Stimulated activated CD8-positive, alpha-beta memory T cell treated with anti-CD3 and anti-CD28 coated beads, Interleukin-12 subunit alpha, Interleukin-12 subunit beta, amount 100 ng/mL, for 24 hours (primary cell): ENCODE measurements around the gene BLTP2.
"Not testable (repeated sequence)": the region's sequence is repeated elsewhere in the genome, so short reads cannot be mapped to it uniquely, and the experiment has no call there.

Experiments used
- DNase-seq: peaks from one replicate; pipeline ENCODE4 v3.0.0-alpha.2; 2020; ENCODE audit errors: extremely low read depth

Gene BLTP2

GRCh38 chr17:28644787-28645575, at the start of gene BLTP2:
Gene BLTP2 (minus strand): TSS chr17:28645158. CDS start chr17:28645056, 102 bp downstream.
- DNase-seq = peak; percentile 91

DNA sequence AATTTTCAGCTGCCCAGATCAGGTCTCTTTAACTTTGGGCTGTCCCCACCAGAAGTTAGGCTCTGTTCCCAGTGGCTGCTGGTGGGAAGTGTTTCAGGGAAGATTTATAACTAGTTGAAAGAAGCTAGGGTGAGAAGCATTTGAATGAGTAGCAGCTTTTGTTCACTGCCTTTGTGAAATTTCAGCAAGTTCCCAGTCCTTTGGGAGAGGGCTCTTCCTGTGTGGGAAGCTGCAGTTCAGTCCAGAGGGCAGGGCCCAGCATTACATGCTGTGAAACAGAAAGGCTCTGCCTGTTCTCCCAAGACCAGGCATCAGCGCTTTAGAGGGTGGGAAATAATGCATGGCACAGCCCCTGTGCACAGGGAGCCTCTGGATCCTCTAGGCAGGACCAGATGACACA, 48.9 kb upstream of the BLTP2 start:
- no peak for DNase-seq

DNA sequence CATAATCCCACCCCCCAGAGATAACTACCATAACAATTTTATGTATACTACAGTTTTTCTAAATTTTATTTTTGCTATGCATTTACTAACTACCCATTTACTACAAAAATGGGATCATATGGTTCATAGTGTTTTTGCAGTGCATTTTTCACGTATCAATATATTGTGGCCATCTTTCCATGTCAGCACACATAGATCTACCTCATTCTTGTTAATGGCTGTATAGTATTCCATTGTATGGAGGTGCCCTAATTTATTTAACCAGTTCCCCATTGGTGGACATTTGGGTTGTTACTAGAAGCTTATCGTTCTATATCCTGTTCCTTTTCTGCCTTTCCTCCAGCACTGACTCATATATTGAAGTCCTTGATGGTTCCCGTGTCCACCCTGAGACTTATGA, 44.1 kb upstream of the BLTP2 start:
- no peak for DNase-seq

DNA sequence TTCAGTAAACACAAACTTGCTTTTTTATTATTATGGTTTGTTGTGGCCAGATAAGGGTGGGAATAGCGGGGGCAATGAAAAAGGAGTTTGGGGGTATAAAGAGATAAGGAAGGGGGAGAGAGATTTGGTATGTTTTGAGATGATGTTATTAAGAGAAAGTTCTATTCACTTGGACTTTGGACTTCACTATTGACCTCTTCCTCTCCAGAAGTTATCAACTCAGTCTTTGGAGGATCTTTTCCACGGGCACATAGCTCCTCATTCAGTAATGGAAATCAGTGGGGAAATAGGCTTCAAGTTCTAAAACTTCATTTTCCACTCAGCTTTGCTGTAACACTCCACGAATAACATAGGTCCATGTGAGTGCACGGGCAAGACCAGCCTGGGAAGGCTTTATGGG, 43.5 kb upstream of the BLTP2 start:
- no peak for DNase-seq

- DNase-seq = no peak
Measured at GRCh38 chr17:28686296-28686695, 41.3 kb upstream of the BLTP2 start.

GRCh38 chr17:28685366-28685765, 40.4 kb upstream of the BLTP2 start:
- no peak for DNase-seq

DNA sequence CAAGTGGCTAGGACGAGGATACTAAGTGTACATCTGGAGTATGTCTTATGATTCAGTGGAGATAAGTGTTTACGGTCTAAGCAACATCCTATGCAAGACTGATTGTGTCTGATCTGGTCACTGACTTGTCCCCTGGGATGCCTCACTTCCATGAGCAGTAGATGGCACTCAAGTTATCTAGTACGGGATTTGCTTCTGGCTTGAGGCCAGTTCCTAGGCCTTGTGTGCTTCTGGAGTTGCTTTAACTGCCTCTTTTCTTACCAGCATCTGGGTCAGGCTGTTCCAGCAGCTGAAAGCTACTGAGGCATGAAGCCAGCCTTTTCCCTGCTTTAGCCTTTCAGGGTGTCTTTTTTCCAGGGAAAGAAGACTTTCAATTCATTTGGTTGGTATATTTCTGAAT, 40.0 kb upstream of the BLTP2 start:
- DNase-seq = no peak

DNA sequence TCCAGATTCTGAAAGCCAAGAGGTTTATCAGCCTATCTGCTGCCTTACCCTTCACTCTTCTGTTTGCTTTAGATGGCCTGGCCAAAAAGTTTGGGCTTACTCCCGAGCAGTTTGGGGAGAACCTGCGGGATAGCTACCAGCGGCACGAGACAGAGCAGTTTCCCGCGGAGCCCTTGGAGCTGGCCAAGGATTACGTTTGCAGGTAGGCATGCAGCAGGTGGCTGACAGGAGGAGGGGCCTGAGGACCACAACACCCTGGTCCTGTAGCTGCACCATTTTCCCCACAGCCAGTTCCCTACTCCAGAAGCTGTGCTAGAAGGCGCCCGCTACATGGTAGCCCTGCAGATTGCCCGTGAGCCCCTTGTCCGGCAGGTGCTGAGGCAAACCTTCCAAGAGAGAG, 37.7 kb upstream of the BLTP2 start:
- DNase-seq = no peak

GRCh38 chr17:28675980-28676379, 31.0 kb upstream of the BLTP2 start:
- no peak for DNase-seq

DNA sequence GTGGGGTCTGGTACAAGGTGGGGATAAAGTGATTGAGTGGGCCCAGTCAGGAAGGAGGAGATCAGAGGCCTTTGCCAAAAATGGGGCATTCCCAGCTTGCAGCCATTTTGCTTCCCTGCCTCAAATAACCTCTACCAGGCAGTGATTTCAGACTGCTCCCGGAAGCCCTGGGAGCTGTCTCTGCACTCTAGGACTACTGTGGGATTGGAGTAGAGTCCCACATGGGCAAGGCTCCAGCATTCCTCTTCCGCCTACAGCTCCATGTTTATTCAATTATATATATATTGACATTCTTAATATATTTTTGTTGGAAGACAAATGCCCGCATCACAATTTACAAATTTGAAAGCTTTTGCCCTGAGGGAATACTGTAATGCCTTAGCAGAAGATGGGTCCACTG, 30.5 kb upstream of the BLTP2 start:
- DNase-seq = no peak

- DNase-seq = no peak
Measured at GRCh38 chr17:28669918-28670317, 25.0 kb upstream of the BLTP2 start.

DNA sequence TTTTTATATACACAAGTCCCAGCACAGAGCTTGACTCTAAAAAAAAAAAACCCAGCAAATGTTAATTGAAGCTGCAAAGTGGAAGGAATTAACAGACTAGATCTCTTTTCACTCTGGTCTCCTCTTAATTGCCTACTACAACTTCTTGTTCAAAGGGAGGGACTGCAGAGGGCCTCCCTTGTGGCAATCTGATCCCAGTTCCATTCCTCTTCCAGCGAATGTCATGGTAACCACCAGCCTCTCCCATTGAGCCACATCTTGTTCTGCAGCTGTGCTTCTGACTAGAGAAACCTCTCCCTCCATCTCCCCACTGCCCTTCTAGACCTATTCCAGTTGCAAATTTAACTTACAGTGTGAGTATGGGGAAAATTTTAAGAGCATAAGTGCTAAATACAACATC, 22.9 kb upstream of the BLTP2 start:
- DNase-seq = no peak

DNA sequence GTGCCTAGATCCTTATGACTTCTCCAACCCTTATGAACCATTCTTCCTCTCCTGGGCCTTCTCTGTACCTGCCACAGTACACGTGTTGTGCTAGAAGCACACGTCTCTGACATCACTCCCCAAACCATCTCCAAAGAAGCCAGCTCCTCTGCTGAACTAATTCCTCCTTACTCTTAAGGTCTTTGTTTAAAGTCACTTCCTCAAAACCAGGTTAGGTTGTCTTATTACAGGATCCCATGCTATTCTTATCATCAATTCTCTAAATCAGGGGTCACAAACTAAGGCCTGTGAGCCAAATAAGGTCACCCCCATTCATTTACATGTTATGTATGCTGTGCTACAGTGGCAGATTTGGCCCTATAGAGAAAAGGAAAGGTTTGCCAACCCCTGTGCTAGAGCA, 21.0 kb upstream of the BLTP2 start:
- no peak for DNase-seq

- DNase-seq = no peak
Measured at GRCh38 chr17:28663723-28664122, 18.8 kb upstream of the BLTP2 start.

DNA sequence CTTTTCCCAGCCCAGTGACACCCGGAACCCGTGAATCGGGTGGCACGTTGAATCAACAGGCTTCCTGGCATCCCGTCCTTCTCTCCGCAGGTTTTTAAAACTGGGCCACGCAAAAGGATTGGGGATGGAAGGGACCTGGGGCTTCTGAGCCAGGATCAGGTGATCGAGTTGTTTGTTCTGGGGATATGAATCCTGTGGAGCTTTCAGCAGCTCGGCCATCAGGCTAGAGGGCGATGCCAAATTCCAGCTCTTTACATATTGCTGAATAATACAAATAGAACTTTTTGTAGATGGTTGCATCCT, 17.5 kb upstream of the BLTP2 start:
- no peak for DNase-seq

GRCh38 chr17:28661635-28662526, 16.9 kb upstream of the BLTP2 start, which contains the start of the genes SDF2 and SUPT6H:
Gene SDF2 (minus strand): TSS chr17:28661906. CDS start chr17:28661876, 30 bp downstream.
Gene SUPT6H (plus strand): TSS chr17:28662205. CDS start chr17:28673402, 11,197 bp downstream.
- DNase-seq = peak; percentile 89

- DNase-seq = not testable (repeated sequence)
Measured at GRCh38 chr17:28659497-28659881, 14.5 kb upstream of the BLTP2 start.

GRCh38 chr17:28658766-28659496, 14.0 kb upstream of the BLTP2 start:
- not testable (repeated sequence) for DNase-seq

DNA sequence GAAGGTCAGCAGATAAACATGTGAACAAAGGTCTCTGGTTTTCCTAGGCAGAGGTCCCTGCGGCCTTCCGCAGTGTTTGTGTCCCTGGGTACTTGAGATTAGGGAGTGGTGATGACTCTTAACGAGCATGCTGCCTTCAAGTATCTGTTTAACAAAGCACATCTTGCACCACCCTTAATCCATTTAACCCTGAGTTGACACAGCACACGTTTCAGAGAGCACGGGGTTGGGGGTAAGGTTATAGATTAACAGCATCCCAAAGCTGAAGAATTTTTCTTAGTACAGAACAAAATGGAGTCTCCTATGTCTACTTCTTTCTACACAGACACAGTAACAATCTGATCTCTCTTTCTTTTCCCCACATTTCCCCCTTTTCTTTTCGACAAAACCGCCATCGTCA, 13.4 kb upstream of the BLTP2 start:
- not testable (repeated sequence) for DNase-seq

- DNase-seq = no peak
Measured at GRCh38 chr17:28657756-28658155, 12.8 kb upstream of the BLTP2 start.

DNA sequence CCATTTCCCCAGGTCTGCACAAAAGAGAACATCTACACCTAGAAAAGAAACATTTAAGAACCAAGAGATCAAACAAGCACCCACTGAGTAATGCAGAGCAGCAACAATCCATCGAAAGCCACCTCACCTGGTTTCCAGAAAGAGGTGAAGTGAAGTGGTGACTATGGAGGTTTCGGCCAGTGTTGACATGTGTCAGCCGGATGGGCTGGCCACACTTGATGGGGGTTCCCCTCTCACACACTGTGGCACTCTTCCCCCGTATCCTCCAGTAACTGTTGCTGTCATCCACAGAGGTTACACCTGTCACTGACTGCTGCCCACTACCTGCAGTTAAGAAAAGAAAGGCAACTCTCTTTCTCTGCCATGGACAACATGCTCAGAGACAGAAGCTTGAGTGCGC, 10.2 kb upstream of the BLTP2 start:
- DNase-seq = no peak

GRCh38 chr17:28648698-28649097, 3.7 kb upstream of the BLTP2 start:
- DNase-seq = no peak
